Esophagus squamous epithelium (tissue), 4 donors: ENCODE results near the gene FKBP14.

Source experiments
- CTCF ChIP-seq, 6 experiments: fragments of 450-650 bp in 4 of 6; fragments of 200-600 bp in 2 of 6; sonication (generic) in 2 of 6; IDR thresholded peaks; one replicate each; pipeline ENCODE4 v1.5.1; 2016 to 2019; ENCODE audit warnings: antibody characterized with exemption in 6 of 6, mild to moderate bottlenecking in 4 of 6, moderate library complexity in 4 of 6
- POLR2A ChIP-seq, 4 donors: fragments of 450-650 bp; IDR thresholded peaks; one replicate each; pipeline ENCODE4 v1.6.1; 2017; ENCODE audit warnings: antibody characterized with exemption in 4 of 4, mild to moderate bottlenecking in 4 of 4, moderate library complexity in 3 of 4

- no peak for TF ChIP-seq CTCF (IDR thresholded peaks at IDR 0.05)
- TF ChIP-seq POLR2A (IDR thresholded peaks at IDR 0.05), result no peak
These were observed 16.5 kb downstream of the FKBP14 start for GRCh38 chr7:30010021-30010420.
